Renal pelvis (tissue), 12 donors: ENCODE measurements around the gene DNA2. TPM values are rescaled to one million over a fixed set of nuclear protein-coding genes. Genes with fewer than 3 reads are reported as not detected.
"Not testable (repeated sequence)": the region's sequence is repeated elsewhere in the genome, so short reads cannot be mapped to it uniquely, and the experiment has no call there.

ENCODE experiments used
- DNase-seq: peaks from one replicate; pipeline ENCODE4 v3.0.0-alpha.2; 2013
- long read RNA-seq, 16 experiments: transcript quantifications; one replicate each; lab custom pipeline, GENCODE V29; 2026
- polyA plus RNA-seq, 3 donors: library from polyadenylated mRNA; unstranded; fragments of 120-200 nt; gene quantifications; one replicate each; pipeline ENCODE4 v1.2.1, GENCODE V29; 2013; ENCODE audit not compliant: insufficient read length in 3 of 3

The DNA2 gene
- polyA plus RNA-seq: 10 to 100 TPM; 10.3 to 14.8 (median 14.6) TPM
- long read RNA-seq, donor 1: 0 reads
- long read RNA-seq, donor 2, full-length matches to known transcripts: 1 of 1 reads
- long read RNA-seq, donor 2, partial matches to known transcripts: 0 of 1 reads
- long read RNA-seq, donor 2, other reads (novel, unspliced or antisense): 0 of 1 reads
- long read RNA-seq, donor 3: 0 reads
- long read RNA-seq, donor 4: 0 reads
- long read RNA-seq, donor 5, full-length matches to known transcripts: 1 of 1 reads
- long read RNA-seq, donor 5, partial matches to known transcripts: 0 of 1 reads
- long read RNA-seq, donor 5, other reads (novel, unspliced or antisense): 0 of 1 reads
- long read RNA-seq, donor 6, full-length matches to known transcripts: 2 of 2 reads
- long read RNA-seq, donor 6, partial matches to known transcripts: 0 of 2 reads
- long read RNA-seq, donor 6, other reads (novel, unspliced or antisense): 0 of 2 reads
- long read RNA-seq, donor 7, partial matches to known transcripts: 0 of 1 reads
- long read RNA-seq, donor 7, other reads (novel, unspliced or antisense): 0 of 1 reads
- long read RNA-seq, donor 8, full-length matches to known transcripts: 1 of 1 reads
- long read RNA-seq, donor 8, partial matches to known transcripts: 0 of 1 reads
- long read RNA-seq, donor 8, other reads (novel, unspliced or antisense): 0 of 1 reads
- long read RNA-seq, donor 9: 0 reads
- long read RNA-seq, donor 10: 0 reads
- long read RNA-seq, donor 11: 0 reads
- long read RNA-seq, donor 12: 0 reads
- long read RNA-seq, donor 13, partial matches to known transcripts: 0 of 1 reads
- long read RNA-seq, donor 13, other reads (novel, unspliced or antisense): 0 of 1 reads
- long read RNA-seq, donor 14: 0 reads
- long read RNA-seq, donor 15: 0 reads
- long read RNA-seq, donor 16, full-length matches to known transcripts: 1 of 1 reads
- long read RNA-seq, donor 16, partial matches to known transcripts: 0 of 1 reads
- long read RNA-seq, donor 16, other reads (novel, unspliced or antisense): 0 of 1 reads

DNA sequence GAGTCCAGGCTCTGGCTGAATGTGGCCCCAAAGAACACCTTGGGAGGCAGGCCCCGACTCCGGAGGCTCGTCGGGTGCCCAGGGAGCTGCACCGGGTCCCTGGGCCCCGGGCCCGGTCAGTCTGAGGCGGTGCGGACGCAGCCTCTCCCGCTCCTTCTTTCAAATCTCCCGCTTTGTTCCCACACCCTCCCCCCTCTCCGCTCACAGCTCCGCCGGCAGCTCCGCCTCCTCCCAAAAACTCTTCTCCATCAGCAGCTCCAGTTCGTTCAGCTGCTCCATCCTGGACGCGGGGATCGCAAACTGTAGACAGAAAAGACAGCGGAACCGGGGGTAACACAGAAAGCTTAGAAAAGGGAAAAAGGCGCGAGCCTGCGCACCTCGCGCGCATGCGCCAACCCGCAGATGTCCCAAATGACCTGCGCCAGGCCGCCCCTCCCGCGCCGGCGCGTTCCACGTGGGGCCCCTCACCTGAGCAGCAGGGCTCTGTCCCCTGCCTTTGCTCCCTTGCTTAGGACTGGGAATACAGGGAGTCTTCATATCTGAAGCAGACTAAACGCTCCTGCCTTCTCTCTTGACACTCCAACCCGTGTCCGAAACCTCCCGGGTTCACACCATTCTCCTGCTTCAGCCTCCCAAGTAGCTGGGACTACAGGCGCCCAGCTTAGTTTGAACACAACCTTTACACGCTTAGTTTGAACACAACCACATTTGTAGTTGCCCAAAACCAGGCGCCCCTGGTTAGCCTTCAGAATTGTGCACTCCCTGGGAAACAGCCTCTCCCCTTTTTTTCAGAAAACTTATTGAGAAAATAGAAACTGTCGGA lies at the start of gene DNA2:
Gene DNA2, minus strand, starts transcription at position 388 of the 823 bp plus-strand sequence. Its CDS starts 109 bp downstream, at position 279.
- peak; percentile 74 for DNase-seq

- DNase-seq: not testable (repeated sequence)
Observed at GRCh38 chr10:68518609-68519008, 46.8 kb upstream of the DNA2 start.

- DNase-seq: no peak
Observed at GRCh38 chr10:68517188-68517587, 45.4 kb upstream of the DNA2 start.

- no peak for DNase-seq
Observed at GRCh38 chr10:68516766-68517165, 45.0 kb upstream of the DNA2 start.

DNA sequence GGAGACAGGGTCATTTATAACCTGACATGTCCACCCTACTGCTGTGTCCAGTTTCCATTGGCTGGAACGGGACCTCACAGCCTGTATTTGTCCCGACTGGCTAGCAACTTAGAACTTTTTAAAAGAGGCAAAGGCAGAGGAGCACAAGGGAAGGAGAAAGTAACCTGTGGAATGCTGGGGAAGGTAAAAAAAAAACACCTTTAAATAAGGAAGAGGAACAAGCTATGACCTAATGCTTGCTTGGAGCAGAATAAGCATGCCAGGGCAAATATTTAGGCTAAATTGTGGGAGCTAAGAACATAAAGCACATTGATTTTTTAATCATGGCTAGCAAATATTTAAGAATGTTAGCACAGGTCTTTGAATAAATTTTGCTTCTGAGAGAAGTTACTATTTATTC lies 44.4 kb upstream of the DNA2 start:
- DNase-seq: not testable (repeated sequence)

- DNase-seq: no peak
Observed at GRCh38 chr10:68508090-68508489, 36.3 kb upstream of the DNA2 start.

DNA sequence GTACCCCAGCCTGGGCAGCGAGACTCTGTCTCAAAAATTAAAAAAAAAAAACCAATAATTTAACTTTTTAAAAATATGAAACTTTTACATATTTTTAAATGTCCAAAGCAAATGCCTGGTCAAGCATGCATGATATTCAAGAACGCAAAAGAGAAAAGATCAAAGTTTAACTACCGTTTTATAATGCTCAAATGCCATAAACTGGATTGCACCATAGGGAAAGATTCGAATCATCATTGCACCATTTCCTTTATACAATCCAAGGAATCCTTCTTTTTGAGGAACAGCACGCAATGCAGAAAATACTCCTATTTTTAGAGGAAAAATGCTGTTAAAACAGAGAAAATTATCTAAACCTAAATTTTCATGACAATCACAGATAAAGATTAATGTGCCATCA lies 34.6 kb upstream of the DNA2 start:
- DNase-seq: no peak

DNA sequence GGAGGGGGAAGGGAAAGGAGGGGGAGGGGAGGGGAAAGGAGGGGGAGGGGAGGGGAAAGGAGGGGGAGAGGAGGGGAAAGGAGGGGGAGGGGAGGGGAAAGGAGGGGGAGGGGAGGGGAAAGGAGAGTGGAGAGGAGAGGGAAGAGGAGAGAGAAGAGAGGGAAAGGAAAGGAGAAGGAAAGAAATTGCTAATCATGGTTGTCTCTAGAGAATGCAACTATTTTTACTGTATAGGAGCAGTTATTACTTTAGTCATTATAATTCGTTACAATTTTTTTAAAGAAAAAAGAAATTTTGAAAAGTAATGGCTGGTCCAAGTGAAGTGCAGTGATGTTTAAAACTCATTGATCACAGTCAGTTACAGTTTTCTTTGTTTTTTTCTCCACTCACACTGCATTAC lies 31.1 kb upstream of the DNA2 start:
- no peak for DNase-seq

- no peak for DNase-seq
Observed at GRCh38 chr10:68501691-68502090, 29.9 kb upstream of the DNA2 start.

DNA sequence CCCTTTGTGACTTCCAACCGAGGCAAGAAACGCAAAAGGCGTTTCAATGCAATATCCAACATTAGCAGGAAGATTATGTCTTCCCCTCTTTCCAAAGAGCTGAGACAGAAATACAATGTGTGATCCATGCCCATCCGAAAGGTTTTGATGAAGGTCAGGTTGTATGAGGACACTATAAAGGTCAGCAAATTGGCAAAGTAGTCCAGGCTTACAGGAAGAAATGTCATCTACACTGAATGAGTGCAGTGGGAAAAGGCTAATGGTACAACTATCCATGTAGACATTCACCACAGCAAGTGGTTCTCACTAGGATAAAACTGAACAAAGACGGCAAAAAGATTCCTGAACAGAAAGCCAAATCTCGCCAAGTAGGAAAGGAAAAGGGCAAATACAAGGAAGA lies 27.8 kb upstream of the DNA2 start:
- no peak for DNase-seq

GRCh38 chr10:68496072-68496471 lies 24.3 kb upstream of the DNA2 start:
- no peak for DNase-seq

DNA sequence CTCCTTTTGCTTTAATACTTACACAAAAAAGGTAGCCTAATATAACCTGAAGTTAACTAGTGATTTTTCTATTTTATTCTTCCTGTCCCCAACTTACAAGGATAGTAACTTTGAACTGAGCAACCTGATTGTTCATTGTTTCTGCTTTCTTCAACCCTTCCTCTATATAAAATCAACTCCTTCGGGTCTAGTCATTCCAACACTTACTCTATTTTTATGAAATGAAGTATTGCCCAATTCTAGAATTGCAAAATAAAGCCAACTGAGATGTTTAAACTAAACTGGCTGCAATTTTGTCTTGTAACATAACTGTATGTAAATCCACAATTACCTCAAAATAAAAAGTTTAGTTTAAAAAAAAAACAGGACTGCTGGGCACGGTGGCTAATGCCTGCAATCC lies 20.3 kb upstream of the DNA2 start:
- DNase-seq: no peak

DNA sequence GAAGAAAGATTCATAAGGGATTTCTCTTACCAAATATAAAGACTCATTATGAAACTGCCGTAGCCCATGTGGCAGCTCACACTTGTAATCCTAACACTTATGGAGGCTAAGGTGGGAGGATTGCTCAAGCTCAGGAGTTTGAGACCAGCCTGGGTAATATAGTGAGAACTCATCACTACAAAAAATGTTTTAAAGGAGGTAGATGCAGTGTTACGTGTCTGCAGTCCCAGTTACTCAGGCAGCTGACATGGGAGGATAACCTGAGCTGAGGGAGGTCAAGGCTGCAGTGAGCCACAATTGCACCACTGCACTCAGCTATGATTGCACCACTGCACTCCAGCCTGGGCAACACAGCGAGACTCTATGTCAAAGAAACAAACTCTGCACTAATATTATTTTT lies 18.1 kb upstream of the DNA2 start:
- DNase-seq: no peak

DNA sequence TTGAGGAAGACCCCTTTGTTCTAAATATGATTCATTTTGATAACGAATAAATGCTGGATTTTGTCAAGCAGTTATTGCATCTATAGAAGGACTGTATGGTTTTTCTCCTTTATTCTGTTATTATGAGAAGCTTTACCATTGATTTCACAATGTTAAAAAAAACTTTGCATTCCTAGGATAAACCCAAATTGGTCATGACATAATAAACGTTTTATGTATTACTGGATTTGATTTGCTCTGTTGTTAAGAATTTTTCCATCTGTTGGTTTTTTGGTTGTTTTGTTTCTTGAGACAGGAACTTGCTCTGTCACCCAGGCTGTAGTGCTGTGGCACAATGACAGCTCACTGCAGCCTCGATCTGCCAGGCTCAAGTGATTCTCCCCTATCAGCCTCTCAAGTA lies 2.2 kb upstream of the DNA2 start:
- no peak for DNase-seq

DNA sequence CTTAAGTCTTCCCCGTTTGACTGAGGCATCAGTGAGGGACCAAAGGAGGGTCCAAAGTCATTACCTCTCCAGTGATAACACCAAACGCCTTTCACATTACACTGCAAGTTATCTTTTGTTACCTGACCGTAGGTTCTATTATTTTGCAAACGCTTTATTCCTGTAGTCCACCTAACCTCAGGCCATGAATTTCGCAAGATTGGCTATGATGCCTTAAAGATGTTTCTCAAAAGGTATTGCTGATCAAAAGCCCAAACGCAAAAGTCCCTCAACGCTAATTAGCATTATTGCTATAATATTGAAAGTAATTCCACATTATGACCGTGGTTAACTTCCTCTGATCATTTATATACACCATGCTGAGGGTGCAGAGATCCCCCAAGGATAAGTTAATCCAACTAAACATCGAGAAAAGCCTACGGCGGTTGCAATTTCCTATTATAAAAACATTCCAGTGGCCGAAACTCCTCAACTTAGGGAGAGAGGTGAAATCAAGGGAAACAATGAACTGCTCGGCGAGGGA lies 649 bp downstream of the DNA2 start:
- no peak for DNase-seq

DNA sequence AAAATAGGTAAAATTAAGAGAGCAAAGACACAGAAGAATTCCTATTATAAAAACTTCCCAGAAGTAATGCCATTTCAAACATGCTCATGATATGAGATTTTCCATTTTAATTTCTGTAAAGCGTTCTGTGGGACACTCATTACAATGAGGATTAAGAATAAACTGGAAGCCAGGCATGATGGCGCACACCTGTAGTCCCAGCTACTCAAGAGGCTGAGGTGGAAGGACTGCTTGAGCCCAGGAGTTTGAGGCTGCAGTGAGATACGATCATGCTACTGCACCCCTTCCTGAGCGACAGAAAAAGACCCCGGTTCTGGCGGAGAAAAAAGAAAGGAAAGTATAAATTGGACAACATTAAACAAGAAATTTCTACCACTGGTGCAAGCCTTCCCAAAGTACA lies 1.5 kb downstream of the DNA2 start:
- DNase-seq: no peak

- no peak for DNase-seq
Observed at GRCh38 chr10:68469838-68470237, 1.9 kb downstream of the DNA2 start.

DNA sequence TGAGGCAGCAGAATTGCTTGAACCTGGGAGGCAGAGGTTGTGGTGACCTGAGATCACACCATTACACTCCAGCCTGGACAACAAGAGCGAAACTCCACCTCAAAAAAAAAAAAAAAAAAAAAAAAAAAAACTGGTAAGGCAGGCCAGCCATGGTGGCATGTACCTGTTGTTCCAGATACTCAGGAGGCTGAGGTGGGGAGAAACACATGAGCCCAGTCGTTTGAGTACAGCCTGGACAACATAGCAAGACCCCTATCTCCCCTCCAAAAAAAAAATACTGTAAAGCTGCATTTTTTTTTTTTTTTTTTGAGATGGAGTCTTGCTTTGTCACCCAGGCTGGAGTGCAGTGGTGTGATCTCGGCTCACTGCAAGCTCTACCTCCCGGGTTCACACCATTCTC lies 7.0 kb downstream of the DNA2 start:
- not testable (repeated sequence) for DNase-seq

DNA sequence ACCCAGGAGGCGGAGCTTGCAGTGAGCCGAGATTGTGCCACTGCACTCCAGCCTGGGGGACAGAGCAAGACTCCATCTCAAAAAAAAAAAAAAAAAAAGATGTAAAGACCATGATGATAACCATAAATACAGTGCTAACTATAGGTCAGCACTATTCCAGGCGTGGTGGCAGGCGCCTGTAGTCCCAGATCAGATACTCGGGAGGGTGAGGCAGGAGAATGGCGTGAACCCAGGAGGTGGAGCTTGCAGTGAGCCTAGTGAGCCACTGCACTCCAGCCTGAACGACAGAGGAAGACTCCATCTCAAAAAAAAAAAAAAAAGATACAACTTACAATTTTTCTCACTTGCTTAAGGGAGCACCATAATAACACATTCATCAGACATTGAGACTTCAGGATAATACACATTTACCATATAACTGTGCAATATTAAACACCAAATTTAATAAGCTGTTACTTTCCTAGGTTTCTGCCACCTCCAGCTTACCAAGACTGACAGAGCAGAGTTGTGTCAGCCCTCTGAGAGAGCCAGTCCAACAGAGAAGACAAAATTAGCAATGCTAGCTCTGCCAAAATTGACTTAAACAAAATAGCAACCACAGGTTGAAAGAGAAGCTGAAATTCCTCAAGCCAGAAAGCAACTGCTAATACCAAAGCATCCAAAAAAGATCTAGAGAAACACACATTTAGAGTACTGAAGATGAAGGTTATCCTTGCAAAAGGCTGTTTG lies 8.2 kb downstream of the DNA2 start:
- DNase-seq: no peak

DNA sequence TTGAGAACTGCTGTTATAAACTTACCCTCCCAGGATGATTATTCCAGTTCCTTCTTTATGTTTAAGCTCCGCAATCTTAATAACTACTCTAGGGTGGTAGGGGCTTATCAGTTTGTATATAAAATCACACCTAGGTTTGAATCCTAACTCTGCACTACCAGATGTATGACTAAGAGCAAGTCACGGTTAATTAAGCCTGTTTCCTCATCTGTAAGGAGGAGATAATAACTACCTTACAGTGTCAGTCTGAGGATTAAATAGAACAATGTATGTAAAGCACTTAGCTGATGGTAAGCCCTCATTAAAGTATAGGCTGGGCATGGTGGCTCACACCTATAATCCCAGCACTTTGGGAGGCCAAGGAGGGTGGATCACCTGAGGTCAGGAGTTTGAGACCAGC lies 9.2 kb downstream of the DNA2 start:
- DNase-seq: no peak

DNA sequence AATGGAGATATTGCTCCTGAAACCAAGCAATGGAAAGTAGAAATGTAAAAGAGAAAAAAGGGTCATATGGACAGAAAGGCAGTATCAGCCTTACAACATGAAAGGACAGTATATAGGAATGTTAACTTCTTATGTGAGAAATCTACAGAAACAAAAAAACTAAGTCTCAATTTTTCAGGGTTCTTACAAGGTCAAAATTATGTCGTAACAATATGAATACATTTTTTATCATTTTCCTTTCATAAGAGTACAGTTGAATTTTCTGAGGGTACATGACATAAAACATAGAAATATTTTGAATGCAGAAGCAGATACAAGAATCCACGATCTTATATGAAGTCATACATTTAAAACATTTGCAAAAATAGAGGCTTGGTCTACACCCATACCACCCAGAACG lies 10.7 kb downstream of the DNA2 start:
- DNase-seq: no peak
